ENCODE data around the gene ILF3. TPM values are rescaled to one million over a fixed set of nuclear protein-coding genes. Genes with fewer than 3 reads are reported as not detected.

ILF3 gene
- total and polyA plus RNA-seq, 11 donors: 45.7 to 140 (median 110) TPM

GRCh38 chr19:10642473-10643171, 11.5 kb upstream of the ILF3 start:
- Histone ChIP-seq H3K9me3 (no peaks in the 10 kb centered on the region), H3K36me3 (peaks cover 0 to 62% (median 54%) of the 10 kb centered on the region in 9 donors), H3K27me3 (no peaks in the 10 kb centered on the region), H3K4me3 (no peak overlapping the region), H3K27ac (peak overlapping the region in 4 of 12 donors; percentile 48 to 79 (median 66)), H3K4me1 (peaks cover 0 to 45% (median 20%) of the 10 kb centered on the region in 12 donors)
- intact Hi-C loops (cut with DNase I): loop anchor here in 2 of 10 donors (5.0 kb wide), 2 partner anchors 40 to 45 kb away; no protein-coding TSS in a partner anchor
- 72 to 83% (median 79%) methylated on average over 25 of the region's 25 CpGs for WGBS, 4 donors
- TF ChIP-seq POLR2A (IDR thresholded peaks at IDR 0.05) (no peak), CTCF (IDR thresholded peaks at IDR 0.05) (no peak)
- DNase-seq (no peak), ATAC-seq (no peak)

GRCh38 chr19:10643172-10643967, 10.8 kb upstream of the ILF3 start:
- Histone ChIP-seq H3K9me3 (no peaks in the 10 kb centered on the region), H3K27ac (peak overlapping the region in 9 of 12 donors; percentile 17 to 79 (median 52)), H3K27me3 (no peaks in the 10 kb centered on the region), H3K36me3 (peaks cover 0 to 54% (median 46%) of the 10 kb centered on the region in 9 donors), H3K4me3 (no peak overlapping the region), H3K4me1 (peaks cover 0 to 45% (median 20%) of the 10 kb centered on the region in 12 donors)
- 55 to 70% (median 61%) methylated on average over 20 to 21 of the region's 21 CpGs for WGBS, 4 donors
- DNase-seq: no peak
- no peak for ATAC-seq
- intact Hi-C loops (cut with DNase I): loop anchor here in 2 of 10 donors (5.0 kb wide), 2 partner anchors 41 to 46 kb away; no protein-coding TSS in a partner anchor
- TF ChIP-seq CTCF (IDR thresholded peaks at IDR 0.05) (no peak), POLR2A (IDR thresholded peaks at IDR 0.05) (no peak)

- H3K27me3 ChIP-seq: no peaks in the 10 kb centered on the region
- DNase-seq (peak in 1 of 5 donors; percentile 30), ATAC-seq (peak; percentile 3 to 24 (median 14))
- WGBS, 4 donors: 42 to 59% (median 48%) methylated on average over 3 of the region's 3 CpGs
- peaks cover 0 to 49% (median 42%) of the 10 kb centered on the region in 9 donors for H3K36me3 ChIP-seq
- H3K4me1 ChIP-seq: peaks cover 0 to 45% (median 20%) of the 10 kb centered on the region in 12 donors
- no peaks in the 10 kb centered on the region for H3K9me3 ChIP-seq
- H3K4me3 ChIP-seq: no peak overlapping the region
- H3K27ac ChIP-seq: peak overlapping the region; percentile 17 to 79 (median 54)
- TF ChIP-seq CTCF (IDR thresholded peaks at IDR 0.05): no peak
- TF ChIP-seq POLR2A (IDR thresholded peaks at IDR 0.05): no peak
- intact Hi-C loops (cut with DNase I): loop anchor here (1.0 to 5.0 kb wide), 4 partner anchors 42 to 63 kb away; no protein-coding TSS in a partner anchor
Measured at GRCh38 chr19:10643968-10644259, 10.2 kb upstream of the ILF3 start.
